H9 (cell line): ENCODE data around the gene KAZALD1. TPM values are rescaled to one million over a fixed set of nuclear protein-coding genes. Genes with fewer than 3 reads are reported as not detected.

ENCODE experiments used
- DNase-seq: peaks from one replicate; pipeline ENCODE4 v3.0.0-alpha.2; 2017
- H2AFZ ChIP-seq: one replicate; pipeline ENCODE4 v1.6.1; 2013; ENCODE audit warnings: mild to moderate bottlenecking, low read length, control low read depth, moderate library complexity
- H2AK5ac ChIP-seq: 2 replicates; pipeline ENCODE4 v1.6.1; 2013; ENCODE audit warnings: low read length, control low read depth, mixed read lengths; ENCODE audit not compliant: insufficient read length
- H2BK120ac ChIP-seq: one replicate; pipeline ENCODE4 v1.6.1; 2013; ENCODE audit warnings: low read depth, mild to moderate bottlenecking, low read length, control low read depth, inconsistent platforms; ENCODE audit not compliant: poor library complexity, severe bottlenecking
- H2BK12ac ChIP-seq: 2 replicates; pipeline ENCODE4 v1.6.1; 2013; ENCODE audit warnings: low read length, control low read depth, mixed read lengths, low read depth; ENCODE audit not compliant: insufficient read length
- H2BK15ac ChIP-seq: 2 replicates; pipeline ENCODE4 v1.6.1; 2013; ENCODE audit warnings: low read depth, low read length, control low read depth
- H2BK20ac ChIP-seq: one replicate; pipeline ENCODE4 v1.6.1; 2013; ENCODE audit warnings: low read depth, mild to moderate bottlenecking, low read length, control low read depth, inconsistent platforms; ENCODE audit not compliant: poor library complexity, severe bottlenecking
- H2BK5ac ChIP-seq: 2 replicates; pipeline ENCODE4 v1.6.1; 2013; ENCODE audit warnings: low read length, control low read depth, mixed read lengths; ENCODE audit not compliant: insufficient read length
- H3K14ac ChIP-seq: 2 replicates; pipeline ENCODE4 v1.6.1; 2013; ENCODE audit warnings: low read length, control low read depth; ENCODE audit not compliant: insufficient read depth
- H3K18ac ChIP-seq: 2 replicates; pipeline ENCODE4 v1.6.1; 2013; ENCODE audit warnings: low read depth, mild to moderate bottlenecking, mixed read lengths, low read length, control low read depth; ENCODE audit not compliant: insufficient read length
- H3K23ac ChIP-seq: 2 replicates; pipeline ENCODE4 v1.6.1; 2013; ENCODE audit warnings: low read length, control low read depth, mixed read lengths, low read depth; ENCODE audit not compliant: insufficient read length
- H3K23me2 ChIP-seq: 2 replicates; pipeline ENCODE4 v1.6.1; 2013; ENCODE audit warnings: low read depth, mild to moderate bottlenecking, mixed read lengths, low read length, control low read depth; ENCODE audit not compliant: insufficient read length, poor library complexity, severe bottlenecking
- H3K27ac ChIP-seq: 2 replicates; pipeline ENCODE4 v1.5.1; 2013; ENCODE audit warnings: low read length, control low read depth, mixed read lengths, low read depth; ENCODE audit not compliant: insufficient read length
- H3K27me3 ChIP-seq: 2 replicates; pipeline ENCODE4 v1.6.1; 2013; ENCODE audit warnings: low read length, control low read depth, inconsistent platforms; ENCODE audit not compliant: insufficient read depth
- H3K4ac ChIP-seq: 2 replicates; pipeline ENCODE4 v1.6.1; 2013; ENCODE audit warnings: low read depth, mild to moderate bottlenecking, control low read depth, inconsistent platforms, low read length, moderate library complexity
- H3K4me1 ChIP-seq: 2 replicates; pipeline ENCODE4 v1.6.1; 2013; ENCODE audit warnings: low read length, control low read depth, inconsistent platforms; ENCODE audit not compliant: insufficient read depth
- H3K4me2 ChIP-seq: 2 replicates; pipeline ENCODE4 v1.6.1; 2013; ENCODE audit warnings: low read length, control low read depth, mixed read lengths; ENCODE audit not compliant: insufficient read length, insufficient read depth
- H3K56ac ChIP-seq: 2 replicates; pipeline ENCODE4 v1.6.1; 2013; ENCODE audit warnings: low read depth, mild to moderate bottlenecking, mixed read lengths, low read length, control low read depth; ENCODE audit not compliant: insufficient read length
- H3K79me1 ChIP-seq: 2 replicates; pipeline ENCODE4 v1.6.1; 2013; ENCODE audit warnings: low read depth, mild to moderate bottlenecking, moderate library complexity, low read length, control low read depth, inconsistent platforms; ENCODE audit not compliant: insufficient read depth, poor library complexity, severe bottlenecking
- H3K79me2 ChIP-seq: 2 replicates; pipeline ENCODE4 v1.6.1; 2013; ENCODE audit warnings: low read length, control low read depth, inconsistent platforms; ENCODE audit not compliant: insufficient read depth
- H3K9ac ChIP-seq: 2 replicates; pipeline ENCODE4 v1.6.1; 2013; ENCODE audit warnings: low read length, control low read depth, mixed read lengths; ENCODE audit not compliant: insufficient read length; ENCODE audit errors: extremely low read depth
- H3K9me3 ChIP-seq: one replicate; pipeline ENCODE4 v1.6.1; 2013; ENCODE audit warnings: low read depth, low read length, inconsistent platforms; ENCODE audit not compliant: control insufficient read depth
- H3T11ph ChIP-seq: one replicate; pipeline ENCODE4 v1.6.1; 2013; ENCODE audit warnings: mild to moderate bottlenecking, low read length, control low read depth, inconsistent platforms
- H4K20me1 ChIP-seq: one replicate; pipeline ENCODE4 v1.6.1; 2013; ENCODE audit not compliant: control insufficient read depth, insufficient read length, insufficient read depth
- H4K5ac ChIP-seq: 2 replicates; pipeline ENCODE4 v1.6.1; 2013; ENCODE audit warnings: low read depth, mild to moderate bottlenecking, mixed read lengths, low read length, control low read depth; ENCODE audit not compliant: insufficient read length
- H4K8ac ChIP-seq: replicated peaks from 2 replicates; pipeline ENCODE4 v1.6.1; 2013; ENCODE audit warnings: low read length, control low read depth, mixed read lengths, low read depth; ENCODE audit not compliant: insufficient read length
- H4K91ac ChIP-seq: 2 replicates; pipeline ENCODE4 v1.6.1; 2013; ENCODE audit warnings: low read depth, mild to moderate bottlenecking, moderate library complexity, mixed read lengths, low read length, control low read depth; ENCODE audit not compliant: insufficient read length
- H3K27ac Mint-ChIP-seq, 3 experiments: 2 replicates in 2 of 3; 3 replicates in 1 of 3; pipeline ENCODE4 v1.8.0; 2020 to 2021; ENCODE audit warnings: mixed read lengths in 3 of 3, mild to moderate bottlenecking in 1 of 3, moderate library complexity in 1 of 3
- H3K27me3 Mint-ChIP-seq: 2 replicates; pipeline ENCODE4 v1.8.0; 2021; ENCODE audit warnings: low read depth, mild to moderate bottlenecking, moderate library complexity, mixed read lengths
- H3K36me3 Mint-ChIP-seq, 3 experiments: 2 replicates in 2 of 3; 3 replicates in 1 of 3; pipeline ENCODE4 v1.8.0; 2020 to 2021; ENCODE audit warnings: low read depth in 3 of 3, mixed read lengths in 3 of 3; ENCODE audit not compliant: insufficient read depth in 1 of 3
- H3K4me1 Mint-ChIP-seq, 2 experiments: 2 replicates each; pipeline ENCODE4 v1.8.0; 2020; ENCODE audit warnings: mixed read lengths in 2 of 2
- H3K4me3 Mint-ChIP-seq, 2 experiments: 2 replicates in 1 of 2; 3 replicates in 1 of 2; pipeline ENCODE4 v1.8.0; 2020 to 2021; ENCODE audit warnings: mild to moderate bottlenecking in 2 of 2, mixed read lengths in 2 of 2, moderate library complexity in 1 of 2
- H3K9me3 Mint-ChIP-seq, 2 experiments: 2 replicates in 1 of 2; 3 replicates in 1 of 2; pipeline ENCODE4 v1.8.0; 2020; ENCODE audit warnings: mild to moderate bottlenecking in 2 of 2, mixed read lengths in 2 of 2, moderate library complexity in 1 of 2
- WGBS: extraction: QIAGEN DNeasy Blood & Tissue Kit; methylation state at CpG from one replicate; pipeline ENCODE4 v1.1.7; 2013; ENCODE audit warnings: missing lambda C conversion rate, low lambda C conversion rate, mixed read lengths; ENCODE audit not compliant: insufficient read length; ENCODE audit errors: extremely low coverage; 5-methylcytosine and 5-hydroxymethylcytosine counted together
- total RNA-seq: library from RNA; stranded (reverse); gene quantifications from 2 replicates; pipeline ENCODE4 v1.2.1, GENCODE V29; 2021
- TF ChIP-seq, protein P1 (sequence below): fragments of 200-600 bp; sonication (generic); conservative IDR thresholded peaks from 3 replicates; pipeline ENCODE4 v1.8.0; 2021; ENCODE audit warnings: antibody characterized with exemption, mild to moderate bottlenecking

Gene KAZALD1
- total RNA-seq, 1 experiment from 2014 or later: 2.9 TPM

DNA sequence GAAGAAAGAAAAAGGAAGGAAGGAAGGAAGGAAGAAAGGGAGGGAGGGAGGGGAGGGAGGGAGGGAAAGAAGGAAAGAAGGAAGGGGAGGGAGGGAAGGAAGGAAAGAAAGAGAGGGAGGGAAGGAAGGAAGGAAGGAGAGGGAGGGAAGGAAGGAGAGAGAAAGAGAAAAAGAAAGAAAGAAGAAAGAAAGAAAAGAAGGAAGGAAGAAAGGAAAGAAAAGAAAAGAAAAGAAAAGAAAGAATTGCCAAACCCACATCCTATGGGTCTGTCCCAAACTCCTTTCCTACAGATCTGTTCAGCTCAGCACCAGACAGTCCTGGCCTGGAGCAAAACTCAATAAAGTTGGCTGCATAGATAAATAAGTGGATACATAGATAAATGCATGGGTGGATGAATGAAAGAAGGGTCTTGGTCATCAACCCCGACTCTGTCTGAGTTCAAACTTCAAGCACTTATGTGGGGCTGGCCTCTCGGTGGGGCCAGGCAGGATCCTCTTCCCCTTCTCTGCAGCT lies 52.2 kb downstream of the KAZALD1 start:
- Mint-ChIP-seq H3K4me3 (no peak overlapping the region), H3K36me3 (no peaks in the 10 kb centered on the region), H3K27ac (no peak overlapping the region), H3K4me1 (peaks cover 3 to 27% of the 10 kb centered on the region in 2 experiments; a peak in 3 of 4 replicates), H3K27me3 (peaks cover 71% of the 10 kb centered on the region), H3K9me3 (no peaks in the 10 kb centered on the region)
- Histone ChIP-seq H2AFZ (no peak overlapping the region), H3K4ac (no peak overlapping the region), H3K27ac (no peak overlapping the region), H2BK15ac (no peak overlapping the region), H2BK12ac (no peak overlapping the region), H4K20me1 (no peaks in the 10 kb centered on the region), H3K56ac (no peak overlapping the region), H2AK5ac (no peak overlapping the region), H3K27me3 (peaks cover 5% of the 10 kb centered on the region; the same call in 1 of the 2 replicates), H2BK120ac (no peak overlapping the region), H2BK20ac (no peak overlapping the region), H4K91ac (no peak overlapping the region), H3T11ph (no peak overlapping the region), H3K79me1 (no peaks in the 10 kb centered on the region), H3K23me2 (no peaks in the 10 kb centered on the region), H4K8ac (no peak overlapping the region), H3K18ac (no peak overlapping the region), H2BK5ac (no peak overlapping the region), H3K79me2 (no peaks in the 10 kb centered on the region), H3K4me1 (no peaks in the 10 kb centered on the region), H3K23ac (no peak overlapping the region), H3K9me3 (no peaks in the 10 kb centered on the region), H3K9ac (no peak overlapping the region), H3K14ac (no peak overlapping the region), H3K4me2 (no peak overlapping the region), H4K5ac (no peak overlapping the region)
- no peak for DNase-seq
- no CpG with 5 or more reads among the region's 2 CpGs for WGBS
- TF ChIP-seq, protein P1, sequence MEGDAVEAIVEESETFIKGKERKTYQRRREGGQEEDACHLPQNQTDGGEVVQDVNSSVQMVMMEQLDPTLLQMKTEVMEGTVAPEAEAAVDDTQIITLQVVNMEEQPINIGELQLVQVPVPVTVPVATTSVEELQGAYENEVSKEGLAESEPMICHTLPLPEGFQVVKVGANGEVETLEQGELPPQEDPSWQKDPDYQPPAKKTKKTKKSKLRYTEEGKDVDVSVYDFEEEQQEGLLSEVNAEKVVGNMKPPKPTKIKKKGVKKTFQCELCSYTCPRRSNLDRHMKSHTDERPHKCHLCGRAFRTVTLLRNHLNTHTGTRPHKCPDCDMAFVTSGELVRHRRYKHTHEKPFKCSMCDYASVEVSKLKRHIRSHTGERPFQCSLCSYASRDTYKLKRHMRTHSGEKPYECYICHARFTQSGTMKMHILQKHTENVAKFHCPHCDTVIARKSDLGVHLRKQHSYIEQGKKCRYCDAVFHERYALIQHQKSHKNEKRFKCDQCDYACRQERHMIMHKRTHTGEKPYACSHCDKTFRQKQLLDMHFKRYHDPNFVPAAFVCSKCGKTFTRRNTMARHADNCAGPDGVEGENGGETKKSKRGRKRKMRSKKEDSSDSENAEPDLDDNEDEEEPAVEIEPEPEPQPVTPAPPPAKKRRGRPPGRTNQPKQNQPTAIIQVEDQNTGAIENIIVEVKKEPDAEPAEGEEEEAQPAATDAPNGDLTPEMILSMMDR: no peak
